ENCODE measurements around the gene HAL.

GRCh38 chr12:96000858-96001257 is 4.7 kb upstream of the HAL start:
- TF ChIP-seq TAF1 (IDR thresholded peaks at IDR 0.05; ENCODE audit: borderline replicate concordance, low read depth, low read length): no peak
- TF ChIP-seq POLR2A (IDR thresholded peaks at IDR 0.05; ENCODE audit: low read depth, low read length): no peak
- no peak for TF ChIP-seq POLR2AphosphoS5 (IDR thresholded peaks at IDR 0.05; ENCODE audit: low read depth, low read length)
